Upper lobe of left lung (tissue), 6 donors: Measurements from ENCODE around the gene GTF2H1. TPM values are rescaled to one million over a fixed set of nuclear protein-coding genes. Genes with fewer than 3 reads are reported as not detected.

ENCODE experiments used
- ATAC-seq, 2 donors: fragments of 200-7000 bp; cut with Tn5 transposase; one replicate each; pipeline ENCODE4 v1.9.1; 2022; ENCODE audit warnings: mild to moderate bottlenecking in 2 of 2, moderate library complexity in 2 of 2; ENCODE audit not compliant: low FRiP score in 2 of 2
- DNase-seq, 2 donors: peaks; one replicate each; pipeline ENCODE4 v3.0.0-alpha.2; 2019 to 2020
- H3K27ac ChIP-seq, 4 donors: fragments of 200-600 bp; sonication (generic); one replicate each; pipeline ENCODE4 v1.5.1; 2016 to 2019
- H3K27me3 ChIP-seq, 4 donors: fragments of 200-600 bp; sonication (generic); one replicate each; pipeline ENCODE4 v1.5.1; 2017 to 2019
- H3K36me3 ChIP-seq, 4 donors: fragments of 200-600 bp; sonication (generic); one replicate each; pipeline ENCODE4 v1.5.1; 2016 to 2019
- H3K4me1 ChIP-seq, 4 donors: fragments of 200-600 bp; sonication (generic); one replicate each; pipeline ENCODE4 v1.5.1; 2018 to 2019
- H3K4me3 ChIP-seq, 4 donors: fragments of 200-600 bp; sonication (generic); one replicate each; pipeline ENCODE4 v1.5.1; 2017 to 2019; ENCODE audit warnings: mild to moderate bottlenecking in 2 of 4, moderate library complexity in 1 of 4
- H3K9me3 ChIP-seq, 4 donors: fragments of 200-600 bp; sonication (generic); one replicate each; pipeline ENCODE4 v1.5.1; 2018 to 2019
- EP300 ChIP-seq, 4 donors: sonication (generic); formaldehyde crosslinking; IDR thresholded peaks; one replicate each; pipeline ENCODE4 v1.5.1; 2017; ENCODE audit warnings: antibody characterized with exemption in 4 of 4, control low read depth in 2 of 4
- POLR2A ChIP-seq, 4 donors: fragments of 450-650 bp; IDR thresholded peaks; one replicate each; pipeline ENCODE4 v1.5.1; 2016 to 2017; ENCODE audit warnings: antibody characterized with exemption in 4 of 4, mild to moderate bottlenecking in 2 of 4
- POLR2AphosphoS5 ChIP-seq, 2 donors: sonication (generic); formaldehyde crosslinking; IDR thresholded peaks; one replicate each; pipeline ENCODE4 v1.5.1; 2017; ENCODE audit warnings: antibody characterized with exemption in 2 of 2
- WGBS, 2 donors: methylation state at CpG; one replicate each; pipeline ENCODE4 v1.1.5; 2017 to 2018; 5-methylcytosine and 5-hydroxymethylcytosine counted together
- total RNA-seq, 6 donors: library from RNA; depleted of rRNA in 4 of 6; stranded (reverse); fragments of >200 nt in 4 of 6; gene quantifications; one replicate each; pipeline versions ENCODE4 v1.1.0 to v1.2.1, GENCODE V29; 2016 to 2021
- TF ChIP-seq, protein P1 (sequence below), 6 experiments: fragments of 450-650 bp in 4 of 6; fragments of 200-600 bp in 2 of 6; sonication (generic) in 2 of 6; IDR thresholded peaks; one replicate each; pipeline ENCODE4 v1.5.1; 2016 to 2019; ENCODE audit warnings: antibody characterized with exemption in 6 of 6
- donor health status: DM: no; HTN: no; CAD: no; lungs with moderate emphysema.
- donor health status: DM: no; HTN: yes; CAD: no; lungs with severe emphysema.

GTF2H1 gene
- total RNA-seq, 6 donors from 2014 or later: 22.8 to 52.7 (median 39.3) TPM

- Histone ChIP-seq H3K27ac (no peak overlapping the region), H3K4me1 (no peaks in the 10 kb centered on the region), H3K9me3 (no peaks in the 10 kb centered on the region), H3K27me3 (no peaks in the 10 kb centered on the region), H3K36me3 (peaks cover 24 to 94% (median 45%) of the 10 kb centered on the region in 4 donors), H3K4me3 (no peak overlapping the region)
- ATAC-seq: no peak
- no peak for TF ChIP-seq EP300 (IDR thresholded peaks at IDR 0.05)
- no peak for TF ChIP-seq POLR2AphosphoS5 (IDR thresholded peaks at IDR 0.05)
- no peak for TF ChIP-seq POLR2A (IDR thresholded peaks at IDR 0.05)
- TF ChIP-seq, protein P1, sequence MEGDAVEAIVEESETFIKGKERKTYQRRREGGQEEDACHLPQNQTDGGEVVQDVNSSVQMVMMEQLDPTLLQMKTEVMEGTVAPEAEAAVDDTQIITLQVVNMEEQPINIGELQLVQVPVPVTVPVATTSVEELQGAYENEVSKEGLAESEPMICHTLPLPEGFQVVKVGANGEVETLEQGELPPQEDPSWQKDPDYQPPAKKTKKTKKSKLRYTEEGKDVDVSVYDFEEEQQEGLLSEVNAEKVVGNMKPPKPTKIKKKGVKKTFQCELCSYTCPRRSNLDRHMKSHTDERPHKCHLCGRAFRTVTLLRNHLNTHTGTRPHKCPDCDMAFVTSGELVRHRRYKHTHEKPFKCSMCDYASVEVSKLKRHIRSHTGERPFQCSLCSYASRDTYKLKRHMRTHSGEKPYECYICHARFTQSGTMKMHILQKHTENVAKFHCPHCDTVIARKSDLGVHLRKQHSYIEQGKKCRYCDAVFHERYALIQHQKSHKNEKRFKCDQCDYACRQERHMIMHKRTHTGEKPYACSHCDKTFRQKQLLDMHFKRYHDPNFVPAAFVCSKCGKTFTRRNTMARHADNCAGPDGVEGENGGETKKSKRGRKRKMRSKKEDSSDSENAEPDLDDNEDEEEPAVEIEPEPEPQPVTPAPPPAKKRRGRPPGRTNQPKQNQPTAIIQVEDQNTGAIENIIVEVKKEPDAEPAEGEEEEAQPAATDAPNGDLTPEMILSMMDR (IDR thresholded peaks at IDR 0.05): no peak
- DNase-seq: no peak
Observed at GRCh38 chr11:18304745-18305144, 17.6 kb upstream of the GTF2H1 start.

GRCh38 chr11:18307461-18308139 lies 14.8 kb upstream of the GTF2H1 start:
- ATAC-seq: no peak
- Histone ChIP-seq H3K4me3 (no peak overlapping the region), H3K27me3 (no peaks in the 10 kb centered on the region), H3K36me3 (peaks cover 28 to 88% (median 42%) of the 10 kb centered on the region in 4 donors), H3K4me1 (peaks cover 0 to 11% (median 4%) of the 10 kb centered on the region in 4 donors), H3K9me3 (no peaks in the 10 kb centered on the region), H3K27ac (no peak overlapping the region)
- DNase-seq: no peak
- TF ChIP-seq EP300 (IDR thresholded peaks at IDR 0.05) (no peak), POLR2AphosphoS5 (IDR thresholded peaks at IDR 0.05) (no peak)
- TF ChIP-seq, protein P1 (IDR thresholded peaks at IDR 0.05): no peak
- WGBS, 2 donors: 88 to 90% methylated on average over 2 of the region's 2 CpGs

DNA sequence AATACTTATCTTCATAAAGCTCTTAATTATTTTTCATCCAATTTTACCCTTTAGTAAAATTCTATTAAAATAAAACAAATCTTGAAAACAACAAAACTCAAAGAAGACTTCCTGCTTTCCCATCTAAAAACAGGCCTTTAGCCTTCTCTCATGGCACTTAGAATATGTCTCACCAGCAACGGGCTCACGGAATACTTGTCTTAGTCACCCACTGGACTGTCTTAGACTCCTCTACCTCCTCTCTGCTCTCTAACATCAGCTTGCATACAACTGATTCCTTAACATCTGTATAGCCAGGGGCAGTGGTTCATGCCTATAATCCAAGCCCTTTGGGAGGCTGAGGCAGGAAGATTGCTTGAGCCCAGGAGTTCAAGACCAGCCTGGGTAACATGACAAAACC lies 14.1 kb upstream of the GTF2H1 start:
- ATAC-seq (no peak), DNase-seq (no peak)
- Histone ChIP-seq H3K36me3 (peaks cover 28 to 82% (median 40%) of the 10 kb centered on the region in 4 donors), H3K9me3 (no peaks in the 10 kb centered on the region), H3K4me1 (peaks cover 0 to 18% (median 9%) of the 10 kb centered on the region in 4 donors), H3K4me3 (no peak overlapping the region), H3K27ac (no peak overlapping the region), H3K27me3 (no peaks in the 10 kb centered on the region)
- TF ChIP-seq POLR2A (IDR thresholded peaks at IDR 0.05) (no peak), EP300 (IDR thresholded peaks at IDR 0.05) (no peak), POLR2AphosphoS5 (IDR thresholded peaks at IDR 0.05) (no peak)
- TF ChIP-seq, protein P1 (IDR thresholded peaks at IDR 0.05): no peak
- 95 to 98% methylated on average over 2 of the region's 2 CpGs for WGBS, 2 donors

GRCh38 chr11:18309691-18310090 lies 12.7 kb upstream of the GTF2H1 start:
- H3K4me3 ChIP-seq: no peak overlapping the region
- no peaks in the 10 kb centered on the region for H3K27me3 ChIP-seq
- no peaks in the 10 kb centered on the region for H3K9me3 ChIP-seq
- no peak for ATAC-seq
- H3K4me1 ChIP-seq: peaks cover 0 to 31% (median 11%) of the 10 kb centered on the region in 4 donors
- TF ChIP-seq EP300 (IDR thresholded peaks at IDR 0.05): no peak
- TF ChIP-seq POLR2AphosphoS5 (IDR thresholded peaks at IDR 0.05): no peak
- TF ChIP-seq, protein P1 (IDR thresholded peaks at IDR 0.05): no peak
- no peak for TF ChIP-seq POLR2A (IDR thresholded peaks at IDR 0.05)
- H3K27ac ChIP-seq: no peak overlapping the region
- DNase-seq: no peak
- 90 to 92% methylated on average over 5 of the region's 5 CpGs for WGBS, 2 donors
- peaks cover 23 to 70% (median 34%) of the 10 kb centered on the region in 4 donors for H3K36me3 ChIP-seq
